NT2/D1 (cell line): ENCODE data around the gene C19orf85.

Experiments used
- YY1 ChIP-seq: IDR thresholded peaks from 2 replicates; pipeline ENCODE4 v1.6.1; 2011; ENCODE audit not compliant: insufficient read length, insufficient read depth
- ZNF274 ChIP-seq: IDR thresholded peaks from 2 replicates; pipeline ENCODE4 v1.6.1; 2011; ENCODE audit warnings: mild to moderate bottlenecking, low read depth, low read length

GRCh38 chr19:55451965-55452748 lies 12.4 kb downstream of the C19orf85 start:
- no peak for TF ChIP-seq YY1
- TF ChIP-seq ZNF274, result no peak
